Activated gamma-delta T cell treated with Interleukin-2 at 50 U/mL for 16 hours (primary cell): ENCODE data around the gene PIK3R1.

Source experiments
- DNase-seq: peaks from one replicate; pipeline ENCODE4 v3.0.0-alpha.2; 2020

PIK3R1 gene

DNA sequence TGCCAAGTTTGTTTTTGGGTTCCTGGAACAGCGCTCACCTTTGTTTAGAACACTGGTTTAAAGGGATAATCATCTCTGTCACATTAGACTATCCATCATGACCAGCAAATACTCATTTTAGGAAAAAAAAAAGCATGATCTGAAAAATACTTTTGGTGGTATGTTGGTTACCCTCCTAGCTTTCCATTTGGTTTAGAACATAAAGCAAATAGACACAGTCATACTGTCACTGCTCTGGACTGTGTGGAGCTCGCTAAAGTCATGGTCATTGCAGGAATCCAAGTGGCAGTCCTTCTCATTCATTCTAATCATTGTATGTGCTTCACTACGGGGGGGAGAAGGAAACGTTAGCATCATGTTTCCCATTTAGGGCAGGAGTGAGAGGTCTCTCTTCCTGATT is 83.5 kb downstream of the PIK3R1 start:
- DNase-seq, result no peak

DNA sequence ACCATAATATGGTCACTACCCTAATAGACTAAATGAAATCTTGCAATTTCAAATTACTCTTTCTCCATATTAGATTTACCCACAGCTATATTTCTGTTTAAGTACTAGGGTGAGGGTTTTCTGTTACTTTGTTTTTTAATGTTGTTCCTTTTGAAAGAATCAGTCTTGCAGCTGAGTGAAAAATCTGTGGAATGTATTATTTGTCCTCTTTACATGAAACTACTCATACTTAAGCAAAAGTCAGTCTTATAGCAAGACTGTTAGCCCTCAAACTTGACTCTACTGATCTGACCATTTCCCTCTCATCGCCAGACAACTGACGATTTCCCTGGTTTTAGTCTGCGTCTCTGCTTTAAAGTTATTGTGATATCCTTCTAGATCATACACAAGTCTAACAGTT is 84.0 kb downstream of the PIK3R1 start:
- no peak for DNase-seq

DNA sequence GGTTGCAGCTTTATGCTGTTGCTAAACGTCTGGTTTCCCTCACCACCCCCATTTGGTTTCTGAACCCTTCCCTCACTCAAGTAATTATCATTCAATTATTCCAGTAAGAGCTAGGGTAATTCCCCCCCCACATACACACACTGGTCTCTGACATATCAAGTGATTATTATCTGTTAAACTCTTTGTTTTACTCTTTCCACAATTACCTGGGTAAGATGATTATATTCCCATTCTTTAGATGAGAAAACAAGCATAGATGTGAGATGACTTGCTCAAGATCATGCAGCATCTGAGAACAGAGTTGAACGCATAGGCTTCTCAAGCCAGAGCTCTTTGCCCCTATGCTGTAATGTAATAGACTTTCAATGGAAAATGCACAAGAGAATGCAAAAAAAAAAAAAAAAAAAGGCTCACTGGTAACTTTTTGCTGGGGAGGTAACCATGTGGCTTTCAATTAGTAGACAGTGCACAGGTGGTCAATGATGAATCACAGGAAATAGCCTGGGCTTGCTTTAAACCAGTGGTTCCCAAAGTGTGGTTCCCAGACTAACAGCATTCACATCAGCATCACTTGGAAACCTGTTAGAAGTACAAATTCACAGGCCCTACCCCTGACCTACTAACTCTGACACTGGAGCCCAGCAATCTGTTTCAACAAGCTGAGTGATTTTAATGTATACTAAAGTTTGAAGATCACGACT is 87.6 kb downstream of the PIK3R1 start:
- DNase-seq, result no peak

DNA sequence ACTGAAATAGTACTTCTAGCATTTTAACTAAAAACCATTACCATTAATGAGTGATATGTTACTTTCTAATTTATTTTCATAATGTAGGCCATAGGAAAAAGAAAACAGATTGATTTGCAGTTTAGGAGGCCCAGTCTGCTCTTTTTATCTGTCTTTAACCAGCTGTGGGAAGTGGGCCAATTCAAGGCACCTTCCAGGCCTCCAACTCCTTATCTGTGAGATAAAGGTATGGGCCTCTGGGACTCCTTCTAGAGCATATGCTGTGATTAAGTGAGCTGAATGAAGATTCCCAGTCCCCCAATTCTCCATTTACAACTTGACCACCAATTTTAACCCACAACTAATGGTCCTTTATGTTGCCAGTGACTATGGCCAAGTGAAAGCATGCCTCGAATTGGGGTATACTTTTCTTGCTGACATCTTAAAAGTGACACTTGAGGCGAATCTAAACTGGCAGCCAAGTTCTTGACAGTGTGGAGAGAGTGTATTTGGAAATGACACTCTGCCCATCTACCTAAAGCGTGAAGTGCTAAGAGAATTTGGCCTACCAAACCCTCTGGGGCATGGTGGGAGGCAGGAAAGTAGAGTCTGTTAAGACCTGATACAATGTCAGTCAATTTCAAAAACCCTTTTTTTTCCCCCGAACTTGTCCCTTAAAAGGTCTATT is 88.3 kb downstream of the PIK3R1 start:
- DNase-seq, result no peak

DNA sequence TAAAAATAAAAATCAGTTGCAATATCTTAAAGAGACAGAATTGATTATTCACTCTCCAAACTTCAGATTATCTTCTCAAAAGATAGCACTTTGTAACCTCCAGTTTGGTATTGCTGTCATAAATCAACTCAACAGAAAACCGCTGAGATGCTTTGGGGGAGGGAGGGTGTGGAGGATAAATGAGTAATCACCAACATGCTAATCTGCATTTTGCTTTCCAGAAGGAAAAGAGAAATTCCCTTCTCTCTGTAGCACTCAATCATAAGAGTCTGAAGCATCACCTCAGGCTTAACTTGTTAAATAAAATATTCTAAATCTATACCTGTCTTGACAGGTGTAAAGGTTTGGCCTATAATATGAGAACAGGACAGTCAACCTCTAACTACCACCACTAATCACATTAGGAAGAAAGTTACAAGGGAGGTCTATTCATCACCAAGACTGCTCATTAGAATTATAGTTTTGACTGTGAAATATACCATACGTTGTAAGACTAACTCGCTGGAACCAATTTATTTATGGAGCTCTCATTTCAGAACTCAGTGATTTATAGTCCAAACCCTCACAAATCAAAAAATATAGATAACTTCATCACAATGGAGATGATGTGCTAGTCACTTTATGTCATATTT is 89.0 kb downstream of the PIK3R1 start:
- no peak for DNase-seq

DNA sequence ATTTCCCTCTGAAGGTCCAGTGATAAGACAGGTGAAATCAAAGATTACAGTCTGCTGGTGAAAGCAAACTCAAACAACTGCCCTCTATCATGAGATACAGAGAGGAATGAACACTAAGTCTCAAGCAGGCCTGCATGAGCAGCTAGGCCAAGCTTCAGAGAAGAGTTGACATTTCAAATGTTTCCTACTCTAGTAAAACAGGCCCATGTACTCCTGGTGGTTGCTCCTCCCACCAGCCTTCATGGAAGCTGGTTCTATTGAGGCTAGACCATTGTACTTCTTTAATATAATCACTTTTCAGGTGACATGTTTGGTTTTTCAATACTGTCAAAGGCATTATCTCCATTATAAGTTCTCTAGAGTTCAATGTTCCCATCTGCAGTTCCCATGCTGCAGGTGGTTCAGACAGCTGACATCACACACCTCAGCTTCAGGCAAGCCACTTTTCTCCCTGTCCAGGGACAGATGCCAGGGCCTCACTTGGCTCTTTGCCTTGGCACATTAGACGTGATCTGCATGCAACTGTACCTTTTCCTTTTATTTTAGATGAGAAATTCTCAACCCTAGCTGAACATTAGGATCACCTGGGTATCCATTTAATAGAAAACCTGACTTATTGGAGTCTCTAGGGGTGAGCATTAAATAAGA is 89.8 kb downstream of the PIK3R1 start:
- no peak for DNase-seq

DNA sequence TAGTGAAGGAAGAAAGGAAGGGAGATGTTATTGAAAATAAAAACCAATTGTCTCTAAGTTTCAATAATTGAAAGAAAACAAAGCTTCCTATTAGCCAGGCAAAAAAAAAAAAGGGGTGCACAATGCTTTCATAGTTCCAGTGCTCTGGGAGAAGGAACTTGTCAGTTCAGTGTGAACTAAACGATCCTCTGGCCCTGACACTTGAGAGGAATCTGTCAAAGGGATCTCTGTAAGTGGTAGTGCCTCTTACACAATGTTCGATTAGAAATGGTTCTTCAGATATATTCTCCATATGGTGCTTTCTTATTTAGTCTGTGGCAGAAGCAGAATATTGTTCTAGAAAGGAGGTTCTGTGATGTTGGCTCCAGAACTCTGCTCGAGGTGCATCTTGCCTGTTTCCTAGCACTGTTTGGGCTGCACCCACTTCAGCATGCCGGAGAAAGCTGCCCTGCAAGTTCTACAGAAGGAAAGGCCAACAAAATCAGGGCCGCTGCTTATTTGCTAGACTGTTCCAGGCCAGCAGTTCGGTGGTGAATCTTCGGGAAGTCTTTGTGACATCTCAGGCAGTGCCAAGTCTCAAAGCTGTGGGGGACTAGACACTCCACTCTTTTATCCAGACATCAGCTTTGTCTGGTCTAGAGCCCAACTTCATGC is 90.9 kb downstream of the PIK3R1 start:
- DNase-seq, result no peak

DNA sequence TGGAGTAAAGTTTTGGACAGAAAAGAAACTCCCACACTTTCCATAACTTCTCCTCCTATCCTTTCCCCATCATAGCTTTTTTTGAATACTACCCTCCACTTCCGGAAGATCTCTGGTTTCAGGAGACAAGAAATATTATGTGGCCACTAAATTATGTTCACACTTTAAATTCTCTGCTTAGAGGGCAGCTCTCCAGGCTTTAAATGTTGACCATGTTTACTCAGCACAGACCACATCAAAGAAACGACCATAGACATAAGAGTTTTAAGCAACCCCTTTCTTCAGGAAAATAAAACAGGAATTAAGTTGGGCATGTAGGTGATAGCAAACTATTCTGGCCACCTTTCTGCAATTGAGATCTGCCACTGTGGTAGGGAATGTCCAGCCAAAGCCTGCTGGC is 97.8 kb downstream of the PIK3R1 start:
- no peak for DNase-seq

DNA sequence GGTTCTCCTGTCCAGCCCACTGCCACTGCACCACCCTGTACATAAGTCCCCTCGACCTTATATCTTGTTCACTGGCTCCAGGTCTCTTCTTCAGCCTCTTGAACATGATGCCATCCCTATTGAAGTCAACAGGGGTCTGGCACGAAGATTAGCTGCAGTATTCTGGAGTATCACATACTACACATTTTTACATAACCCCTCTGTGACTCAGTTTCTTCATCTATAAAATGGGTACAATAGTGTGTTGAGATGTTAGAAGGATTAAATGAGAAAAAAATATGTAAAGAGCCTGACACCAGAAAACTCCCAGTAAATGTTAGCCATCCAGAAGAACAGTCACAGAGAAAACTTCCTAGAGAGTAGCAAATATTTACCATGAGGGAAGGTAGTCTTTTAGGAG is 98.9 kb downstream of the PIK3R1 start:
- DNase-seq, result no peak

DNA sequence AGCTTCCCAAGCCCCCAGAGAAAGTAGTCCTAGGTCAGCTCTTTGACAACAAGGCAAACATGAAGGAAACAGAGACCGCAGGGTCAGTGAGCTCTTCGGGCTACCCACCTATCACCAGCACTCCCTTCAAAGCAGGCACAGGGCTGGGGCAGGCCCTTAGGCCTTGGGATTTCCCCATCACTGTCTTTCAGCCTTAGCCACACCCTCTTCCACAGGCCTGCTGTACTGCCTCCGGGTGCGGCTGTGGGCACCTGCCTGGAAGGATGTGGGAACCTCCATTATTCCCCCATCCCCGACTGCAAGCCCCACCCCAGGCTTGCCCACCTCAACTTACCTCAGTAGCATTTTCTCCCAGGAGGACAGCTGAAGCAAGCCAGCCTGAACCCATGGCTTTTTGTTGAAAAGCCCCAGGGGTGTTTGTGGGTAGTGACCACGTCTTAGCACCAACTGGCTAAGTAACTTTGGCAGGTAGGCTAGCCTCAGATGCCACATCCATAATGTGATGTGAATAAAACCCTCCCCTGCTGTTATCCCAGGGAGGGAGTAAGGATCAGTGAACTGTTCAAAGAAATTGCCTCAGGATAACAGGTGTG is 100.2 kb downstream of the PIK3R1 start:
- peak; percentile 5 for DNase-seq

DNA sequence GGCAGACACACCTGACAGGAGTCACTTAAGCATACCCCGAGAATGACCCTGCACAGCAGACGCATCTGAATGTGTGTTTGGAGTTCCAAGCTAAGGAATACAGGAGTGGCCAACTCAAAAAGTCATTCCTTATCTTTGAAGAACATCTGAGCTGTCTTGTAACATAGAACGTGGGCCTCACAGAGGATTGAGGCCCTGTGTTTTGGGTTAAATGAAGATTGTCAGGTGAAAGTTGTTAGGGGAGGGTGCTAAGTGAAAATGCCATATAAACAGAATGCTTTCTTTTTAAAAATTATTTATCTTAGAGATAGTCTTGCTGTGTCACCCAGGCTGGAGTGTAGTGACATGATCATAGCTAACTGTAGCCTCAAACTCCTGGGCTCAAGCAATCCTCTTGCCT is 100.9 kb downstream of the PIK3R1 start:
- no peak for DNase-seq

DNA sequence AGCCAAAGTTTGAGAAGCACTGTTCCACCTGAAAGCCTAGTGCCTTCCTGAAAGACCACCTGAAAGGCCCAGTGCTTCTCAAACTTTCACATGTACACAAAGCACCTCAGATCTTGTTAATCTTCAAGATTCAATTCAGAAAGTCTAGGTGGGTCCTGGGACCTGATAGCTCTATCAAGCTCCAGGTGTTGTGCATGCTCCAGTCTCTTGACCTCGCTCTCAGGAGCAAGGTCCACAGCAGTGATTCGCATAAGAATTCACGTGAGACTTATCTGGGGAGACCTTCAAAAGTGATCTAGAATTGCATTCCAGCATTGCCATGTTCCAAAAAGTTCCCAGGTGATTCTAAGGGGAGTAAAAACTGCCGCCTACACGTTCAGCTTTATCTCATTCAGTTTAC is 102.1 kb downstream of the PIK3R1 start:
- DNase-seq, result no peak

DNA sequence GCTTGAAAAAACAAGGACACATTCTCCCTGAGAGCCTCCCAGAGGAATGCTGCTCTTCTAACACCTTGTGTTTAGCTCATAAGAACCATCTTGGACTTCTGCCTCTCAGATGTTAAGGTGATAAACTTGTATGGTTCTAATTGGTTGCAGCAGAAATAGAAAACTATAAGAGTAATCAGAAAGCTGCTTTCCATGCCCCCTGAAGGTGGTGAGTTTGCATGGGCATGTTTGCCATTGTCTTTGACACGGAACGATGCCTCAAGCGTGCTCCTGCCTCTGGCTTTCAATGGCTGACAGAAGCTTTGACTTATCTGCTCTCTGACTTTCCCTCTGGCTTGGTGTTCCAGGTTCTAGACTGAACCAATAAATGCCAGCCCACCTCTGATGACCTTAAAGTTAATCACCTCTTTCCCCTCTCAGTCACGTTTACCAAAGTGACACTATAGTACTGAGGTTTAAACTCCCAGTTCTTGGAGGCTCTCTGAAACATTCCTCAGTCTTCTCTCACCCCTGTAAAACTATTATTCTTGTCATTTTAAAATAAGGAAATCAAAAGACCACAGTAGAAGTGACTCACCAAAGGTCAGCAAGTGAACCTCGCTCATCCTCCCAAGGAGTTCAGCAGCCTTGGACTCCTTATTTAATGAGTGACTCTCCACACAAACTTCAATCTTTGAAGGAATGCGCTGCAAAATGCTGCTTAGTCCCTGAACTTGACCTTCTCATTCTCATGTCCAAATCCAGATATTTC is 103.6 kb downstream of the PIK3R1 start:
- DNase-seq, result no peak

DNA sequence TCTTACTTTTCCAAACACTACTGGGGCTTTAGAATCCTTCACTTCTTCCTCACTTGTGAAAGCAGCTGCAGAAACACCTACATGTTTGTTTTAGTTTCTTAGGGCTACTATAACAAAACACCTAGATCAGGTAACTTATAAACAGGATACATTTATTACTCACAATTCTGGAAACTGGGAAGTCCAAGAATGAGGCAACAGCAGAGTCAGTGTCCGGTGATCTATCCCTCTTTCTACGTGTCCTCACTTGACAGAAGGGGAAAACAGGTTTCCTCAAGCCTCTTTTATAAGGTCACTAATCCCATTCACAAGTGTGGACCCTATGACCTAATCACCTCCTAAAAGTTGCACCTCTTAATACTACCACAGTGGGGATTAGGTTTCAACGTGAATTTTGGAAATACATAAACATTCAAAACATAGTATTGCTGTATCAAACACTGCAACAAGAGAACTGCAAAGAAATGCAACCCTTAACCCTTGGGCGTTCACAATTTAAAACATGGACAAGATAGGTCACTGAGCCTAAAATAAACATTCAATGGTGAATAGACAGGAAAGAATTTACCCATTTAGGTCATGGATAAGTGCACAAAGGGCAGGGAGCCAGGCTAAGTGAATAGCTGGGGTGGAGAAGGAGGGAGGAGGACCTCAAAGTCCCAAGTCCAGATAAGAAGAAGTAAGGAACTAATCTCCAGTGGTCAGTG is 104.3 kb downstream of the PIK3R1 start:
- DNase-seq, result no peak

DNA sequence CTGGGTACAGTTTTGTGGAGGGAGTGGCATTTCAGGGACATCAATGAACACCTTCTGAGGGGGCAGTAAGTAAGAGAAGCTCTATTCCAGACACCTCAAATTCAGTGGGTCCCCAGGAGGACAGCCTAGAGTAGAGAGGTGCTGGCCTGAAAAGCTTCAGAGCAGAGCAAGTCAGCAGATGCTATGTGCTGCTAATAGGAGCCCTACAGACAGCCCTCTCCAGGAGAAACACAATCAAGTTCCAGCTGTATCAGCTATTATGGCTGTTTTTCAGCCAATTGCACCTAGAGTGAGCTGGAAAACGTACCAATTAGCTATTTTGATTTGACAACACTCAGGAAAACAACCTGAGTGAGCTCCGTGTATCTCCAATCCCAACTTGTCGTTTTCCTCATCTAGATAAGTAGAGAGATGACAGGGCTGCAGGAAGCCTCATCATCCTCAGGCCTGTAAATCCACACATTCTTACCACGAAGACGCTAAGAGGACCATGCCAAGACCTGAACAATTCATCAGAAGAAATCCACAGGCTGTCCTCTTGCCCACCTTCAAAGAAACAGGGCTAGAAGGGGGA is 104.9 kb downstream of the PIK3R1 start:
- no peak for DNase-seq

DNA sequence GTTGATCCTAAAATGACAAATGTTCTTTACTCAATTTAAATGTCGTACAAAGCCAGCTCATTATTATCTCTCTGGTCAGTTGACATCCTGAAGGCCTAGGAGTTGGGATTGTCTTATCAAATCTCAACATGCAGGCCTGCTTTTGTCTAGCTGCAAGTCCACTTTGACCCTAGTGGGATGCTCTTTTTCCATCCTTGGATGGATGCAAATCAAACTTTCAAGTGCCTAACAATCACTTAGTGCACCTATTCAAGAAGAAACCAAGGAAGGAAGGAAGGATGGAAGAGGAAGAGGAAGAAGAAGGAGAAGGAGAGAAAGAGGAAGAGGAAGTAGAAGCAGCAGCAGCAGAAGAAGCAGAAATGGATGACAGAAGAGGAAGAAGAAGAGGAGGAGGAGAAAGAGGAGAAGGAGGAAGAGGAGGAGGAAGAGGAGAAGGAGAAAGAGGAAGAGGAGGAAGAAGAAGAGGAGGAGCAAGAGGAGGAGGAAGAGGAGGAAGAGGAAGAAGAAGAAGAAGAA is 109.6 kb downstream of the PIK3R1 start:
- no peak for DNase-seq

DNA sequence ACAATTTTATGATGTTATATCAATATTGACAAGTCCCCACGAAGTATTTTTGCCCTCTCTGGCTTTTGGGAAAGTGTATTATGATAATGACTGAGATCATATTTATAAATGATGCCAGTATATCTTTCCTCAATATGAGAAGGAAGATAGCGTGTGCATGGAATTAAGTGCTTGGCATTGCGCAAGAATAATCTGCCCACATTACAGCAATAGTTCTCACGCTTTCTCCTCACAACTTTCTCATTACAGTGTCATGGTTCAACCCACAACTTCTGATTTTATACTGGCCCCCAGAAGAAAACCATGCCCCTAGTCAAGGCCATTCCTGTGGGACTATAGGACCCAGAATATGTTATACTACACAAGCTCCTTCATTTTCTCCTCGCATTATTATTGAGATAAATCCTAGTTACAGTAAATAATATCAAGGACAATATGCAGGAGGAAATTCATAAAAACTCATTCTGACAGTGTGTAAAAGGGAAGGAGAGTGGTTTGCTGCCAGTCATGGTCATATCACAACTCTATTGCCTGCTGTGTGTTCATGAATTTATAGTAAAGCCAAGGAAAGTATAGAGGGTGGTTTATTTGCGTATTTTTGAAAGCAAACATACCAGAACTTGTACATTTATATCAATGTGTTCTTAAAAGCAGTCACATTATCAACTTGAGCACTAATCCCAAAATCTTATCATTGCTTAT is 114.1 kb downstream of the PIK3R1 start:
- DNase-seq, result no peak

DNA sequence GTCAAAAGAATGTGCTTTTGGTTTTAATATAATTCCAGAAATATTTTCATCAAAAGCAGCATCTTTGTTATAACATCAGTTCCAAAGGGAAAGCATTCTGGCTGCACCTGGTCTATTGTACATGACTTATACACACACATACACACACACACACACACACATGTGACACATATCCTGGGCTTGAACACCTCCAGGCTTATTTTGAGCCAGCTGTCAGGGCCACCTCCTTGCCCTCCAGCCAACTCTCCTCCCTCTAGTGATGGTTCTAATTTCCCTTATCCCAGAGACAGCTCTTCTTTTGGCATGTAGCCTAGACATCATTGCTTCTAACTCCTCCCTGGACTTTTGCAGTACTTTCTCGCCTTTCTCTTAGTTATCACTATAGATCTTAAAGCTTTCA is 115.0 kb downstream of the PIK3R1 start:
- no peak for DNase-seq

DNA sequence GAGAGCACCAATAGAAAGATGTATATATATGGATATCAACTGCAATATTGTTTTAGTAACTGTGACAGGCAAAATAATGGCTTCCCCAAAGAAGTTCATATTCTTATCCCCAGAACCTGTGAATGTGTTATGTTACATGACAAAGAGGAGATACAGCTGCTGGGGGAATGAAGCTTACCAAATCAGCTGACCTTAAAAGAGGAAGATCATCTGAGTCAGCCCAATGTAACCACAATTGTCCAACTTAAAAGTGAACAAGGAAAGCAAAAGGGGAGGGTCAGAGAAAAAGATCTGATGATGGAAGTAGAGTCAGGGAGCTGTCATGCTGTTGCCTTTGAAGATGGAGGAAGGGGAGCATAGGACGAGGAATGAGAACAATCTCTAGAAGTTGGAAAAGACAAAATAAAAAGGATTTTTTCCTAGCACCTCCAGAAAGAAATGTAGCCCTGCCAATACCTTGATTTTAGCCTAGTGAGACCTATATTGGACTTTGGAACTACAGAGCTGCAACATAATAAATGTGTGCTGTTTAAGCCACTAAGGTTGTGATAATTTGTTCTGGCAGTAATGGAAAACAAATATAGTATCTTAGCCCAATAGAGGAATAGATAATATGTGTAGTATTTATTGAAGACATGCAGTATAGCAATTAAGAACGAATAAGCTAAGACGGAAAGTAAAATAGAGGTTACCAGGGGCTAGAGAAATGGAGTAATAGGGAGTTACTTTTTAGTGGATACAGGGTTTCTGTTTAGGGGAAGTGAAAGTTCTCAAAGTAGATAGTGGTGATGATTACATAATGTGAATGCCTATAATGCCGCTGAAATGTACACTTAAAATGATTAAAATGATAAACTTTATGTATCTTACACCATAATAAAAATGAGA is 115.9 kb downstream of the PIK3R1 start:
- no peak for DNase-seq
